Frontal cortex (tissue), 4 donors: ENCODE data around the gene FAM131A. TPM values are rescaled to one million over a fixed set of nuclear protein-coding genes. Genes with fewer than 3 reads are reported as not detected.
"Not testable (repeated sequence)": the region's sequence is repeated elsewhere in the genome, so short reads cannot be mapped to it uniquely, and the experiment has no call there.

Experiments
- DNase-seq, 2 donors: peaks; one replicate each; pipeline ENCODE4 v3.0.0; 2012; ENCODE audit warnings: low spot score in 2 of 2
- FAIRE-seq: peaks from 2 replicates; lab custom pipeline; 2012; peaks lifted over from hg19 to GRCh38; lab: Jason Lieb, UNC
- total RNA-seq: library from RNA; depleted of rRNA; stranded (reverse); fragments of >200 nt; gene quantifications from one replicate; pipeline ENCODE4 v1.2.3, GENCODE V29; 2014
- donor health status: control.
- donor health status: control.
- donor health status: control.

Gene FAM131A
- total RNA-seq, 1 donor from 2014 or later = 60.7 TPM

- DNase-seq = no peak
These were observed 581 bp downstream of the FAM131A start for GRCh38 chr3:184337981-184338380.

GRCh38 chr3:184338511-184338945, 1.1 kb downstream of the FAM131A start:
- FAIRE-seq (no peak), DNase-seq (peak; percentile 77 to 97)

More at GRCh38 chr3:184337981-184338380, 581 bp downstream of the FAM131A start:
- no peak for FAIRE-seq

- no peak for DNase-seq
These were observed 1.6 kb downstream of the FAM131A start for GRCh38 chr3:184339001-184339400.

GRCh38 chr3:184339451-184340135, 2.2 kb downstream of the FAM131A start:
- not testable (repeated sequence) for FAIRE-seq

More at GRCh38 chr3:184339001-184339400, 1.6 kb downstream of the FAM131A start:
- no peak for FAIRE-seq

GRCh38 chr3:184341925-184342324, 4.5 kb downstream of the FAM131A start:
- no peak for DNase-seq
- FAIRE-seq = no peak

More at GRCh38 chr3:184339451-184340135, 2.2 kb downstream of the FAM131A start:
- not testable (repeated sequence) for DNase-seq

- FAIRE-seq = no peak
These were observed 5.9 kb downstream of the FAM131A start for GRCh38 chr3:184343200-184343876.

GRCh38 chr3:184344579-184345316, 7.3 kb downstream of the FAM131A start:
- no peak for DNase-seq
- no peak for FAIRE-seq

More at GRCh38 chr3:184343200-184343876, 5.9 kb downstream of the FAM131A start:
- DNase-seq = no peak

GRCh38 chr3:184345317-184346144, 8.1 kb downstream of the FAM131A start:
- DNase-seq (peak; percentile 87 to 91), FAIRE-seq (no peak)

GRCh38 chr3:184346480-184347190, 9.2 kb downstream of the FAM131A start:
- no peak for FAIRE-seq

GRCh38 chr3:184347321-184348056, 10.1 kb downstream of the FAM131A start:
- FAIRE-seq = no peak
- no peak for DNase-seq

More at GRCh38 chr3:184346480-184347190, 9.2 kb downstream of the FAM131A start:
- DNase-seq = no peak

- no peak for FAIRE-seq
- DNase-seq = no peak
These were observed 10.6 kb downstream of the FAM131A start for GRCh38 chr3:184348057-184348382.

GRCh38 chr3:184349563-184350470, 12.4 kb downstream of the FAM131A start:
- FAIRE-seq = no peak
- peak in 1 of 2 donors; percentile 62 for DNase-seq

- FAIRE-seq (no peak), DNase-seq (no peak)
These were observed 13.2 kb downstream of the FAM131A start for GRCh38 chr3:184350618-184351017.

GRCh38 chr3:184351511-184352148, 14.2 kb downstream of the FAM131A start:
- DNase-seq (no peak), FAIRE-seq (no peak)

GRCh38 chr3:184352149-184352785, 14.9 kb downstream of the FAM131A start:
- no peak for FAIRE-seq
- no peak for DNase-seq

- FAIRE-seq (no peak), DNase-seq (no peak)
These were observed 15.6 kb downstream of the FAM131A start for GRCh38 chr3:184352897-184353545.
